Left lung (tissue), 10 donors: ENCODE data around the gene UBAC1. TPM values are rescaled to one million over a fixed set of nuclear protein-coding genes. Genes with fewer than 3 reads are reported as not detected.

Source experiments
- ATAC-seq: fragments of 200-7000 bp; cut with Tn5 transposase; one replicate; pipeline ENCODE4 v1.9.1; 2020; ENCODE audit warnings: moderate library complexity
- DNase-seq, 4 donors: peaks; one replicate each; pipeline ENCODE4 v3.0.0-alpha.2; 2013 to 2020
- H3K27ac ChIP-seq, 2 donors: fragments of 200-600 bp; sonication (generic) in 1 of 2; one replicate each; pipeline versions ENCODE4 v1.5.0 to v1.8.0; 2020 to 2021
- H3K27me3 ChIP-seq, 2 donors: fragments of 200-600 bp; sonication (generic) in 1 of 2; one replicate each; pipeline versions ENCODE4 v1.5.0 to v1.8.0; 2020 to 2021
- H3K36me3 ChIP-seq, 2 donors: fragments of 200-600 bp; sonication (generic) in 1 of 2; one replicate each; pipeline versions ENCODE4 v1.5.0 to v1.8.0; 2020 to 2021
- H3K4me1 ChIP-seq, 2 donors: fragments of 200-600 bp; one replicate each; pipeline ENCODE4 v1.8.0; 2021
- H3K4me3 ChIP-seq, 2 donors: fragments of 200-600 bp; sonication (generic) in 1 of 2; one replicate each; pipeline versions ENCODE4 v1.5.0 to v1.8.0; 2020 to 2021; ENCODE audit warnings: mild to moderate bottlenecking in 1 of 2
- H3K9me3 ChIP-seq, 2 donors: fragments of 200-600 bp; sonication (generic) in 1 of 2; one replicate each; pipeline versions ENCODE4 v1.5.0 to v1.8.0; 2020 to 2021
- CTCF ChIP-seq, 2 donors: fragments of 200-600 bp; sonication (generic) in 1 of 2; IDR thresholded peaks; one replicate each; pipeline versions ENCODE4 v1.5.0 to v1.8.0; 2021; ENCODE audit warnings: antibody characterized with exemption in 2 of 2
- intact Hi-C, 2 donors: fragments of 100-400 bp; cut with DNase I; formaldehyde crosslinking; loops; one replicate each; pipeline versions ENCODE4 v1.11.2 to v1.14.2; 2022
- polyA plus RNA-seq, 6 donors: library from polyadenylated mRNA; unstranded; fragments of 120-200 nt; gene quantifications; one replicate each; pipeline ENCODE4 v1.2.1, GENCODE V29; 2013; ENCODE audit not compliant: insufficient read length in 6 of 6
- total RNA-seq, 2 donors: library from RNA; stranded (reverse); fragmentation: NEBNext Ultra II Directional; extraction: Animal tissue kit (Norgen Biotek cat#: 25700); gene quantifications; one replicate each; pipeline ENCODE4 v1.2.1, GENCODE V29; 2021
- donor health status: DM: no; HTN: yes; CAD: no.
- donor health status: DM: no; HTN: no; CAD: no.

Gene UBAC1
- total and polyA plus RNA-seq, 8 donors: 28.5 to 40.2 (median 33.5) TPM

GRCh38 chr9:136004219-136004618 lies 43.0 kb upstream of the UBAC1 start:
- ATAC-seq: no peak
- Histone ChIP-seq H3K9me3 (no peaks in the 10 kb centered on the region), H3K27ac (no peak overlapping the region), H3K4me1 (peaks cover 9 to 27% of the 10 kb centered on the region in 2 donors), H3K4me3 (no peak overlapping the region), H3K36me3 (peaks cover 0 to 7% of the 10 kb centered on the region in 2 donors), H3K27me3 (no peaks in the 10 kb centered on the region)
- intact Hi-C loops: no loop called here
- DNase-seq: no peak
- TF ChIP-seq CTCF (IDR thresholded peaks at IDR 0.05): no peak

- peaks cover 9 to 21% of the 10 kb centered on the region in 2 donors for H3K4me1 ChIP-seq
- no peaks in the 10 kb centered on the region for H3K27me3 ChIP-seq
- peaks cover 0 to 3% of the 10 kb centered on the region in 2 donors for H3K36me3 ChIP-seq
- DNase-seq (no peak), ATAC-seq (peak; percentile 13)
- intact Hi-C loops: no loop called here
- no peaks in the 10 kb centered on the region for H3K9me3 ChIP-seq
- no peak overlapping the region for H3K4me3 ChIP-seq
- peak overlapping the region in 1 of 2 donors; percentile 20 for H3K27ac ChIP-seq
- no peak for TF ChIP-seq CTCF (IDR thresholded peaks at IDR 0.05)
These were observed 42.4 kb upstream of the UBAC1 start for GRCh38 chr9:136003411-136004218.

GRCh38 chr9:136002881-136003280 lies 41.7 kb upstream of the UBAC1 start:
- Histone ChIP-seq H3K9me3 (no peaks in the 10 kb centered on the region), H3K36me3 (peaks cover 0 to 3% of the 10 kb centered on the region in 2 donors), H3K4me3 (no peak overlapping the region), H3K27ac (peak overlapping the region in 1 of 2 donors; percentile 20), H3K27me3 (no peaks in the 10 kb centered on the region), H3K4me1 (peaks cover 9 to 16% of the 10 kb centered on the region in 2 donors)
- no peak for TF ChIP-seq CTCF (IDR thresholded peaks at IDR 0.05)
- ATAC-seq (peak; percentile 42), DNase-seq (peak in 1 of 4 donors; percentile 60)
- intact Hi-C loops: no loop called here

DNA sequence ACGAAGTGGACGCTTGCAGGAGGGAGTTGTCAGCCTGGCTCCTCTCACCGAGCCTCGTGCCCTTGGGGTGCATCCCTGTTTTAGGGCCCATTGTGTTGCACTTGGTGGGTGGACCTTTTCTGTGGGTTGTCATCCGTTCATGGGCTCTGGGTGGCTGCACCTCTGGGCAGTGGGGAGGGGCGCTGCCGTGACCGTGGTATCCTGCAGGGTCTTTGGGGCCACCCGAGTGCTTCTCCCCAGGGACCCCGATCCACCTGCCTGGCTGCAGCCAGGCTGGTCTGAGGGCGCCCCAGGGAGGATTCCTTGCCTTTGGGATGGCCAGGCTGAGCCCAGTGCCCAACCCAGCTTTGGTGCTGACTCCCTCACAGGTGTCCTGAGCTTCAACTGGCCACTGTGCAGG lies 41.0 kb upstream of the UBAC1 start:
- ATAC-seq (no peak), DNase-seq (no peak)
- Histone ChIP-seq H3K27me3 (no peaks in the 10 kb centered on the region), H3K4me1 (peaks cover 9 to 16% of the 10 kb centered on the region in 2 donors), H3K27ac (no peak overlapping the region), H3K4me3 (no peak overlapping the region), H3K9me3 (no peaks in the 10 kb centered on the region), H3K36me3 (no peaks in the 10 kb centered on the region)
- intact Hi-C loops: no loop called here
- no peak for TF ChIP-seq CTCF (IDR thresholded peaks at IDR 0.05)

GRCh38 chr9:136001231-136001630 lies 40.1 kb upstream of the UBAC1 start:
- intact Hi-C loops: no loop called here
- no peak for DNase-seq
- peaks cover 9 to 22% of the 10 kb centered on the region in 2 donors for H3K4me1 ChIP-seq
- H3K4me3 ChIP-seq: no peak overlapping the region
- TF ChIP-seq CTCF (IDR thresholded peaks at IDR 0.05): no peak
- H3K9me3 ChIP-seq: no peaks in the 10 kb centered on the region
- H3K27me3 ChIP-seq: no peaks in the 10 kb centered on the region
- H3K36me3 ChIP-seq: no peaks in the 10 kb centered on the region
- no peak for ATAC-seq
- H3K27ac ChIP-seq: no peak overlapping the region
